OCI-LY3 (cell line): ENCODE measurements around the gene SLC6A9.

Experiments
- H2AFZ ChIP-seq: fragments of 200-600, 300-600 bp; shearing (Covaris generic); 2 replicates; pipeline ENCODE4 v1.6.0; 2014; ENCODE audit warnings: antibody characterized with exemption, low read depth, low read length
- H3K27ac ChIP-seq: fragments of 200-600, 300-600 bp; sonication (generic); 2 replicates; pipeline ENCODE4 v1.5.1; 2014; ENCODE audit warnings: mild to moderate bottlenecking, low read length, moderate library complexity, mixed read lengths
- H3K27me3 ChIP-seq: fragments of 200-600, 300-600 bp; sonication (generic); 2 replicates; pipeline ENCODE4 v1.6.1; 2014; ENCODE audit warnings: low read depth, low read length, mixed read lengths
- H3K36me3 ChIP-seq: fragments of 200-600, 300-600 bp; sonication (generic); replicated peaks from 2 replicates; pipeline ENCODE3; 2014; ENCODE audit warnings: low read depth, low read length, mixed read lengths
- H3K4me1 ChIP-seq: fragments of 300-600, 200-600 bp; sonication (generic); 2 replicates; pipeline ENCODE4 v1.6.1; 2014; ENCODE audit warnings: low read length, mixed read lengths
- H3K4me2 ChIP-seq: fragments of 200-600, 300-600 bp; sonication (generic); 2 replicates; pipeline ENCODE4 v1.6.1; 2014; ENCODE audit warnings: low read length, mixed read lengths
- H3K4me3 ChIP-seq: fragments of 300-600, 200-600 bp; sonication (generic); 2 replicates; pipeline ENCODE4 v1.5.1; 2014; ENCODE audit warnings: antibody characterized with exemption, mild to moderate bottlenecking, low read length, moderate library complexity
- H3K79me2 ChIP-seq: fragments of 300-600, 200-600 bp; shearing (Covaris generic); 2 replicates; pipeline ENCODE4 v1.6.1; 2014; ENCODE audit warnings: mild to moderate bottlenecking, low read length, mixed read lengths
- H3K9ac ChIP-seq: fragments of 300-600, 200-600 bp; shearing (Covaris generic); 2 replicates; pipeline ENCODE4 v1.6.0; 2014; ENCODE audit warnings: mild to moderate bottlenecking, low read length, moderate library complexity
- H3K9me3 ChIP-seq: fragments of 200-600, 300-600 bp; shearing (Covaris generic); 2 replicates; pipeline ENCODE4 v1.6.1; 2014; ENCODE audit warnings: low read length, mixed read lengths; ENCODE audit not compliant: insufficient read depth
- H4K20me1 ChIP-seq: fragments of 200-600, 300-600 bp; sonication (generic); 2 replicates; pipeline ENCODE4 v1.6.1; 2016; ENCODE audit warnings: low read length, mixed read lengths; ENCODE audit not compliant: insufficient read depth
- CTCF ChIP-seq: fragments of 200-600, 300-600 bp; sonication (generic); IDR thresholded peaks from 2 replicates; pipeline ENCODE4 v1.5.1; 2014; ENCODE audit warnings: antibody characterized with exemption, low read length, low read depth
- EZH2phosphoT487 ChIP-seq: fragments of 200-600 bp; shearing (Covaris generic); IDR thresholded peaks from 2 replicates; pipeline ENCODE4 v1.6.1; 2018; ENCODE audit warnings: antibody characterized with exemption, mixed run types, low read depth

The SLC6A9 gene

DNA sequence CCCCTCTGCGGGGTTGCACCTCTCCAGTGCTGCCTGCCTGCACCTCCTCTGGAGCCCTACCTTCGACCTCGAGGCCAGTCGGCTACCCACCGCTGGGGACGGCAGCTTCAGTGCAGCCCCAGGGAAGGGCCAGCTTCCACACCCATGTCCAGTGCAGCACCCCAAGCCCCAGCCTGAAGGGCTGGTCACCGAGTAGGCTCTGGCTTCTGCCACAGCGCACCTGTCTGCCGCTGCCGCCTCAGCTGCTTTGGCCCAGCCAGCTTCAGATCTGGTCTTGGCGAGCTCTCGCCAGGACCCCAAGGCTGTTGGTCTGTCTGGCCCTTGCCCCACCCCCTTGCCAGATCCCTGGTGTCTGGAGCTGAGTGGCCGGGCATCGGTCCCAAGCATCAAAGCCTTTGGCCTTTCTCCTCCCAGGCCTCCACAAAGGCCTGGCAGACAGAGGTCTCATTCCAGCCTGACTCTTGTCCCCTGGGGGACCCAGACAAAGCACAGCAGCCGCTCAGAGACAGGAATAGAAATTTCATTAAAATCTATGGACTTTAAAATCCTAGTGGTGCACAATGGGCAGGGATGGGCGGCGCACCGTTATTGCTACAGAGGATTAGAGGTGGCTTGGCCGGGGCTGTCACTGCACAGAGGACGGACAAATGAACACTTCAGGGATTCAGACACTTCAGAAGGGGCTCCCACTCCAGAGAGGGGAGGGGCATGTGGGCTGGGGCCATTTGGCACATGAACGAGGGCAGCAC is 35.1 kb downstream of the SLC6A9 start:
- H3K4me1 ChIP-seq: peaks cover 10% of the 10 kb centered on the region; the same call in 1 of the 2 replicates
- H3K79me2 ChIP-seq: no peaks in the 10 kb centered on the region
- H3K27ac ChIP-seq: no peak overlapping the region
- H3K27me3 ChIP-seq: no peaks in the 10 kb centered on the region
- no peak overlapping the region for H3K4me3 ChIP-seq
- no peak overlapping the region for H2AFZ ChIP-seq
- H3K9me3 ChIP-seq: no peaks in the 10 kb centered on the region
- H3K36me3 ChIP-seq: no peaks in the 10 kb centered on the region
- H4K20me1 ChIP-seq: no peaks in the 10 kb centered on the region
- H3K9ac ChIP-seq: no peak overlapping the region
- TF ChIP-seq CTCF (no peak), EZH2phosphoT487 (no peak)
- H3K4me2 ChIP-seq: no peak overlapping the region

GRCh38 chr1:43994794-43995790 is 36.2 kb downstream of the SLC6A9 start:
- no peak overlapping the region for H2AFZ ChIP-seq
- H3K36me3 ChIP-seq: no peaks in the 10 kb centered on the region
- H3K27me3 ChIP-seq: no peaks in the 10 kb centered on the region
- H3K4me3 ChIP-seq: no peak overlapping the region
- H3K9me3 ChIP-seq: no peaks in the 10 kb centered on the region
- H3K4me1 ChIP-seq: peaks cover 16% of the 10 kb centered on the region
- H3K27ac ChIP-seq: no peak overlapping the region
- TF ChIP-seq CTCF: peak; percentile 33
- TF ChIP-seq EZH2phosphoT487: no peak
- H3K79me2 ChIP-seq: no peaks in the 10 kb centered on the region
- H3K9ac ChIP-seq: no peak overlapping the region
- H4K20me1 ChIP-seq: no peaks in the 10 kb centered on the region
- no peak overlapping the region for H3K4me2 ChIP-seq

DNA sequence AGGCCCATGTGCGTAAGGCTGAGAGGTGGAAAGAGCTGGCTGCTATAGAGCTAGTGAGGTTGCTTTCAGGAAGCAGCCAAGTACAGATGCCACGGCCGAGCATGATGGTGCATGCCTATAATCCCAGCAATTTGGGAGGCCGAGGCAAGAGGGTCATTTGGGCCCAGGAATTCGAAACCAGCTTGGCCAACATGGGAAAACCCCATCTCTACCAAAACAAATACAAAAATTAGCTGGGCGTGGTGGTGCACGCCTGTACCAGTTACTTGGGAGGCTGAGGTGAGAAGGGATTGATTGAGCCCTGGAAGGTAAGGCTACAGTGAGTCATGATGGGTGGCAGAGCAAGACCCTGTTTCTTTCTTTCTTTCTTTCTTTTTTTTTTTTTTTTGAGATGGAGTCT is 37.2 kb downstream of the SLC6A9 start:
- Histone ChIP-seq H3K27ac (no peak overlapping the region), H3K9me3 (no peaks in the 10 kb centered on the region), H2AFZ (no peak overlapping the region), H3K4me3 (no peak overlapping the region), H3K4me1 (peaks cover 16% of the 10 kb centered on the region), H3K9ac (no peak overlapping the region), H4K20me1 (no peaks in the 10 kb centered on the region), H3K27me3 (no peaks in the 10 kb centered on the region), H3K4me2 (no peak overlapping the region), H3K36me3 (no peaks in the 10 kb centered on the region), H3K79me2 (no peaks in the 10 kb centered on the region)
- TF ChIP-seq CTCF (no peak), EZH2phosphoT487 (no peak)
